Ishikawa (cell line): Measurements from ENCODE around the gene SMURF1.

Source experiments
- CEBPB ChIP-seq: IDR thresholded peaks from 2 replicates; pipeline ENCODE4 v1.6.1; 2012
- CREB1 ChIP-seq: IDR thresholded peaks from 2 replicates; pipeline ENCODE4 v1.6.1; 2012; ENCODE audit warnings: low read depth
- EGR1 ChIP-seq: IDR thresholded peaks from 2 replicates; pipeline ENCODE4 v1.6.1; 2012
- EP300 ChIP-seq: IDR thresholded peaks from 2 replicates; pipeline ENCODE4 v1.6.1; 2012; ENCODE audit warnings: borderline replicate concordance
- FOXM1 ChIP-seq: IDR thresholded peaks from 2 replicates; pipeline ENCODE4 v1.6.1; 2012; ENCODE audit warnings: low read depth, borderline replicate concordance
- NFIC ChIP-seq: IDR thresholded peaks from 2 replicates; pipeline ENCODE4 v1.6.1; 2012
- RAD21 ChIP-seq: IDR thresholded peaks from 2 replicates; pipeline ENCODE4 v1.6.1; 2012; ENCODE audit warnings: low read depth
- TAF1 ChIP-seq: IDR thresholded peaks from 2 replicates; pipeline ENCODE4 v1.6.1; 2012; ENCODE audit warnings: low read depth, mild to moderate bottlenecking
- TCF12 ChIP-seq: IDR thresholded peaks from 2 replicates; pipeline ENCODE4 v1.6.1; 2012; ENCODE audit warnings: low read depth
- TEAD4 ChIP-seq: IDR thresholded peaks from 2 replicates; pipeline ENCODE4 v1.6.1; 2012
- YY1 ChIP-seq: IDR thresholded peaks from 2 replicates; pipeline ENCODE4 v1.6.1; 2012; ENCODE audit warnings: low read depth
- ZBTB7A ChIP-seq: IDR thresholded peaks from 2 replicates; pipeline ENCODE4 v1.6.1; 2012; ENCODE audit warnings: low read depth
- TF ChIP-seq, protein P1 (sequence below): IDR thresholded peaks from 2 replicates; pipeline ENCODE4 v1.6.1; 2012
- TF ChIP-seq, protein P2 (sequence below): IDR thresholded peaks from 2 replicates; pipeline ENCODE4 v1.6.1; 2012; ENCODE audit warnings: low read depth, mild to moderate bottlenecking
- TF ChIP-seq, protein P3 (sequence below): IDR thresholded peaks from 2 replicates; pipeline ENCODE4 v1.6.1; 2012

The SMURF1 gene

DNA sequence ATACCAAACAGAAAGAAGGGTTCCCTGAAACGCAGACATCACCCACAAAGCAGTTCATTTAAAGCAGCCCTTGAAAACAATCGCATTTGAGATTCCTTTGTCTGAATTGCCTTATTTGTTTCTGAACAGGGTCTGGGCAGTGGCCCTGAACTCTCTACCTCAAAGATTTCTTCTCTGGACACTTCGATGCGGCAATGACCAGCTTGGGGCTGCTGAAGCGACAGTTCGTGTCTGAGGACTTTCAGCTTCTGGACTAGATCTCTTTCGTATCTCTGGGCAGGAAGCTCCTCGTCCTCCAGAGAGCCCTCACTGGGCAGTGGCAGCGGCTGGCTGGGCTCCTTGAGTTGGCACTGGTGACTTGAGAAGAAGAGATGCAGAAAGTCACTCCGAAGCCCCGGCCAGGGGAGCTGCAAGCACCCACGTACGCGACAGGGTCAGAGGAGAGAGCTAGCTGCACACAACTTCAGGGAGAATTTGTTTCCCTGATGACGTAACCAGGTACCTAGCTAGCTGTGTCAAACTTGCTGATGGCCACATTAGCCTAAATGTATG is 96.3 kb downstream of the SMURF1 start:
- TF ChIP-seq EGR1: no peak
- no peak for TF ChIP-seq TAF1
- no peak for TF ChIP-seq NFIC
- no peak for TF ChIP-seq ZBTB7A
- no peak for TF ChIP-seq YY1
- TF ChIP-seq, protein P1, sequence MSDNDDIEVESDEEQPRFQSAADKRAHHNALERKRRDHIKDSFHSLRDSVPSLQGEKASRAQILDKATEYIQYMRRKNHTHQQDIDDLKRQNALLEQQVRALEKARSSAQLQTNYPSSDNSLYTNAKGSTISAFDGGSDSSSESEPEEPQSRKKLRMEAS: no peak
- no peak for TF ChIP-seq EP300
- TF ChIP-seq TEAD4: no peak
- no peak for TF ChIP-seq TCF12

DNA sequence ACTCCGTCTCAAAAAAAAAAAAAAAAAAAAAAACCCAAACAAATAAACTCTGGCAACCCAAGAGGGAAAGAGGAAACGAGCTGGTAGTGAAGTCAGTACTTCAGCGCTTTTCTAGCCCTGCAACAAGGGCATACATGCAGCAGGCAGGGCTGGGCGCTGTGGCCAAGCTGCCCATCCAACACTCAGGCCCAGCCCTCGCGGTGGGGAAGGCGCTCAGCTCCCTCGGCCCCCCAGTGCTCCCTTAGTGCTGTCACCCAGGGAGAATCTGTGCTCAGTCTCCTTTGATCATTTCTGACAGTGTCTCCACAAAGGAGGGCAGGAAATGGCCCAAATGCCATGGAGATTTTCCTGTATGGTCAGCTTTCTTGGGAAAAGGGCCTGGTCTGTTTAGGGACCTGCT is 97.2 kb downstream of the SMURF1 start:
- TF ChIP-seq TEAD4 (no peak), ZBTB7A (no peak), YY1 (no peak), FOXM1 (no peak), CREB1 (no peak), EGR1 (no peak), NFIC (no peak), TAF1 (no peak), EP300 (no peak), RAD21 (no peak), TCF12 (no peak), CEBPB (no peak)
- TF ChIP-seq, protein P2, sequence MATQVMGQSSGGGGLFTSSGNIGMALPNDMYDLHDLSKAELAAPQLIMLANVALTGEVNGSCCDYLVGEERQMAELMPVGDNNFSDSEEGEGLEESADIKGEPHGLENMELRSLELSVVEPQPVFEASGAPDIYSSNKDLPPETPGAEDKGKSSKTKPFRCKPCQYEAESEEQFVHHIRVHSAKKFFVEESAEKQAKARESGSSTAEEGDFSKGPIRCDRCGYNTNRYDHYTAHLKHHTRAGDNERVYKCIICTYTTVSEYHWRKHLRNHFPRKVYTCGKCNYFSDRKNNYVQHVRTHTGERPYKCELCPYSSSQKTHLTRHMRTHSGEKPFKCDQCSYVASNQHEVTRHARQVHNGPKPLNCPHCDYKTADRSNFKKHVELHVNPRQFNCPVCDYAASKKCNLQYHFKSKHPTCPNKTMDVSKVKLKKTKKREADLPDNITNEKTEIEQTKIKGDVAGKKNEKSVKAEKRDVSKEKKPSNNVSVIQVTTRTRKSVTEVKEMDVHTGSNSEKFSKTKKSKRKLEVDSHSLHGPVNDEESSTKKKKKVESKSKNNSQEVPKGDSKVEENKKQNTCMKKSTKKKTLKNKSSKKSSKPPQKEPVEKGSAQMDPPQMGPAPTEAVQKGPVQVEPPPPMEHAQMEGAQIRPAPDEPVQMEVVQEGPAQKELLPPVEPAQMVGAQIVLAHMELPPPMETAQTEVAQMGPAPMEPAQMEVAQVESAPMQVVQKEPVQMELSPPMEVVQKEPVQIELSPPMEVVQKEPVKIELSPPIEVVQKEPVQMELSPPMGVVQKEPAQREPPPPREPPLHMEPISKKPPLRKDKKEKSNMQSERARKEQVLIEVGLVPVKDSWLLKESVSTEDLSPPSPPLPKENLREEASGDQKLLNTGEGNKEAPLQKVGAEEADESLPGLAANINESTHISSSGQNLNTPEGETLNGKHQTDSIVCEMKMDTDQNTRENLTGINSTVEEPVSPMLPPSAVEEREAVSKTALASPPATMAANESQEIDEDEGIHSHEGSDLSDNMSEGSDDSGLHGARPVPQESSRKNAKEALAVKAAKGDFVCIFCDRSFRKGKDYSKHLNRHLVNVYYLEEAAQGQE: no peak
- TF ChIP-seq, protein P1: no peak
- TF ChIP-seq, protein P3, sequence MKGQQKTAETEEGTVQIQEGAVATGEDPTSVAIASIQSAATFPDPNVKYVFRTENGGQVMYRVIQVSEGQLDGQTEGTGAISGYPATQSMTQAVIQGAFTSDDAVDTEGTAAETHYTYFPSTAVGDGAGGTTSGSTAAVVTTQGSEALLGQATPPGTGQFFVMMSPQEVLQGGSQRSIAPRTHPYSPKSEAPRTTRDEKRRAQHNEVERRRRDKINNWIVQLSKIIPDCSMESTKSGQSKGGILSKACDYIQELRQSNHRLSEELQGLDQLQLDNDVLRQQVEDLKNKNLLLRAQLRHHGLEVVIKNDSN: no peak

DNA sequence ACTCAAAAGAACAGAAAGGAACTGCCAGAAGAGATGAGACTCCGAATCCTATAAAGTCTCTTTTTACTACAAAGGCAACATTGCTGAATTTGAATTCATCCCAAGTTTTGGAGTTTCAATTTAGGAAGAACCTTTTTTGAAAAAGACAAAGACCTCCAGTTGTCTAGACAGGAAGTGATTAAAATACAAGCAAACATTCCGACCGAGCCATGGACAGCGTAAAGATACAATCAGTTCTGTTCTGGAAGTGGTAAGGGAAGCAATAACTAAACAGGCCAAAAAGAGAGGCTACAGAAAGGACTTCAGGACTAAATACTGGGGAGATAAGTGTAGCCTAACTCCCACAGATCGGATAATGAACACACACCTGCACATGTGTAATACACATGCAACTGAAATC is 101.0 kb downstream of the SMURF1 start:
- no peak for TF ChIP-seq FOXM1
- no peak for TF ChIP-seq TEAD4
- no peak for TF ChIP-seq TCF12
- no peak for TF ChIP-seq CEBPB
- TF ChIP-seq, protein P1: no peak
- TF ChIP-seq CREB1: no peak
- TF ChIP-seq, protein P3: no peak
- TF ChIP-seq NFIC: no peak
- TF ChIP-seq RAD21: no peak
- TF ChIP-seq EP300: no peak
- no peak for TF ChIP-seq ZBTB7A
- no peak for TF ChIP-seq YY1
- TF ChIP-seq, protein P2: no peak
- TF ChIP-seq TAF1: no peak
- no peak for TF ChIP-seq EGR1

DNA sequence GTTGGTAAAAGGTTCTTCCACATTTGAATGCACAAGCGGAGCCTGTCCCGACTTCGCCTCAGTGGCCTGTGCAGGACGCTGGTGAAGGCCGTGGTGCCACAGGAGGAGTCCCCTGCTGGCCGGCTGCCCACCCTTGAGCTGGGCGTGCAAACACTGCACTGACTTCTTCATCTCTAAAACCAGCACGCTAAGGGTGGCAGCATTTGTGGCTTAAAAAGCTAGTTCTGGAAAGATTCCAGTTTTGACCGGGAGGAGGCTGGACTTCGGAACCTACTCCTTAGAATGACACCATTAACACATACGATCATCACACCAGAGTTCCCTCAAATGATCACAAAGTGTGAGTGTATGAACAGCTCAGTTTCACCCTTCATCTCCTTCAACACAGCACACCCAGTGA is 102.4 kb downstream of the SMURF1 start:
- TF ChIP-seq RAD21 (no peak), CREB1 (no peak), CEBPB (no peak), YY1 (no peak), NFIC (no peak), TEAD4 (no peak), EGR1 (no peak), FOXM1 (no peak), TCF12 (no peak), TAF1 (no peak), ZBTB7A (no peak), EP300 (no peak)
- TF ChIP-seq, protein P3: no peak
- TF ChIP-seq, protein P1: no peak
- TF ChIP-seq, protein P2: no peak
